HT1080 (cell line): ENCODE data around the gene ZDHHC5. TPM values are rescaled to one million over a fixed set of nuclear protein-coding genes. Genes with fewer than 3 reads are reported as not detected.
"Not testable (repeated sequence)": the region's sequence is repeated elsewhere in the genome, so short reads cannot be mapped to it uniquely, and the experiment has no call there.

Experiments used
- DNase-seq: peaks from one replicate; pipeline ENCODE4 v3.0.0-alpha.2; 2015; ENCODE audit warnings: low read depth
- total RNA-seq: library from RNA; depleted of rRNA; stranded (reverse); fragments of >200 nt; shearing (Covaris generic); gene quantifications from 2 replicates; pipeline ENCODE4 v1.2.3, GENCODE V29; 2014

The ZDHHC5 gene
- total RNA-seq, 1 experiment from 2014 or later: 59.0 TPM

DNA sequence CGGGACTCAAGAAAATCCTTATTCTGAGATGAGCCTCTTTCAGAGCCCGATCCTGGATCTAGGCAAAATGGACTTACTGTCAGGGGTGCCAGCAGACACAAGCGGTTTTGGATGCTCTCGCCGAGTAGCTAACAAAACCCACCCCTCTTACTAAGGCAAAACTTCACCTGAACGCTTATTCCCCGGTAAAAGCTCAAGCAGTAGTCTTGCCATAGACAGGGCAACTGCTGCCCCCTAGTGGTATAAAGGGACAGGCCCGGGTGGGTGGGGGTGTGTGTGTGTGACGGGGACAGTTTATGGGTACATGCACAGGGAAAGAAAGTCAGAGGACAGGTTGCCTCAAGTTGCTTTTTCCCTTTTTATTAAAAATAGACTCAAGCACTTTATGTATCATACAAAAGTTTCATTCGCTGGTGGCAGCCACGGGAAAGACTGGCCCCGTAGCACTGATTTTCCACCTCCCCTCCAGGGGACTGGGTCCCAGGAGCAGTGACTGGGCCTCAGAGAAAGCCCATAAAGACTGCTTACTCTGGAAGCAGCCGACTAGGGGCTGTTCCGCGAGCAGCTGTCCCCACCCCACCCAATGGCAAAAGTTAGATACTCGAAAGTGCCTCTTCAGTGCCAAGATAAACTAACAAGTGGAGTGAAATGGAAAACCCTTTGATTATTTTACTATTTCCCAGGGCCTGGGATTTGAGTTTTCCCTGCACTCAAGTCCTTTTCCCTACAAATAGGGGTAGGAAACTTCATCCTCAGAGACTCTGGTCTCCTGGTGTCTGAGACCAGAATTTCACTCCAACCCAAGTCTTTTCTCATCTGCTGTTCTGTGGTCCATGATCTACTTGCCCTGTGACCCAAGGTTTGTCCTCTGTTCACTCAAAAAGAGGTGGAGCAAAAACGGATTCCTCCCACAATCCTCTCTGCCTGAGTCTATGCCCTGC is 22.9 kb upstream of the ZDHHC5 start:
- DNase-seq: peak; percentile 57

- no peak for DNase-seq
Observed at GRCh38 chr11:57645689-57646085, 22.2 kb upstream of the ZDHHC5 start.

- DNase-seq: no peak
Observed at GRCh38 chr11:57646194-57646798, 21.6 kb upstream of the ZDHHC5 start.

DNA sequence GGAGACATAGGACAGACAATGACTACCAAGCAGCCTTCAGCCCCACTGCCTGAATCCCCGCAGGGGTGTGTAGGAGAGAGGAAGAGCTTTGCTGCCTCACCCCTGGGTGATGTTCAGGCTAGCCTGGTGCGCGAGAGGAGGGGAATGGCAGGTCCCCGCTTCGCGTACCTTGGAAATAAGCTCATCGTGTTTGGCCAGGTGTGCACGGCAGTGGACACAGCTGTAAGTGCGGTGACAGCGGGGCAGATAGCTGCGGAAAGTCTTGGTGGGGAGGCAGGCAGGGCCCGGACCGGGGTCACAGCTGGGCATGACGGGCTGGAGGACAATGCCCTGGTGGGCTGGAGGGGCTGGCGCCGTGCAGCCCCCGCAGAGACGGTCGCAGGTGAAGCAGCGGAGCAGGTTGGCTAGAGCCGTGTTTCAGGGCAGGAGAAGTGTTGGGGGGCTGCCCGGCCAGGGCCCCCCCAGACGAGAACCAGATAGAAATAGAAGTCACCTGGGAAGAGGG is 21.1 kb upstream of the ZDHHC5 start:
- DNase-seq: no peak

- no peak for DNase-seq
Observed at GRCh38 chr11:57647372-57647771, 20.5 kb upstream of the ZDHHC5 start.

GRCh38 chr11:57647960-57648800 is 19.7 kb upstream of the ZDHHC5 start:
- no peak for DNase-seq

- no peak for DNase-seq
Observed at GRCh38 chr11:57648801-57649735, 18.8 kb upstream of the ZDHHC5 start.

GRCh38 chr11:57649826-57650738 is 17.8 kb upstream of the ZDHHC5 start, which contains the start of gene YPEL4:
YPEL4 (minus strand) TSS chr11:57649912; CDS start chr11:57647107, 2,805 bp downstream.
- DNase-seq: peak; percentile 62

DNA sequence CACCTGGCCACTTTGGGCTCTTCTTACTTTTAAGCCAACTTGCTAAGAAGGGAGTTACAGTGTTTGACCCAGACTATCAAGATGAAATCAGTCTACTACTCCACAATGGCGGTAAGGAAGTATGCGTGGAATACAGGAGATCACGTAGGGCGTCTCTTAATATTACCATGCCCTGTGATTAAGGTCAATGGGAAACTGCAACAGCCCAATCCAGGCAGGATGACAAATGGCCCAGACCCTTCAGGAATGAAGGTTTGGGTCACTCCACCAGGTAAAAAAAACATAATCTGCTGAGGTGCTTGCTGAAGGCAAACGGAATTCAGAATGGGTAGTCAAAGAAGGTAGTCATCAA is 17.2 kb upstream of the ZDHHC5 start:
- DNase-seq: no peak

DNA sequence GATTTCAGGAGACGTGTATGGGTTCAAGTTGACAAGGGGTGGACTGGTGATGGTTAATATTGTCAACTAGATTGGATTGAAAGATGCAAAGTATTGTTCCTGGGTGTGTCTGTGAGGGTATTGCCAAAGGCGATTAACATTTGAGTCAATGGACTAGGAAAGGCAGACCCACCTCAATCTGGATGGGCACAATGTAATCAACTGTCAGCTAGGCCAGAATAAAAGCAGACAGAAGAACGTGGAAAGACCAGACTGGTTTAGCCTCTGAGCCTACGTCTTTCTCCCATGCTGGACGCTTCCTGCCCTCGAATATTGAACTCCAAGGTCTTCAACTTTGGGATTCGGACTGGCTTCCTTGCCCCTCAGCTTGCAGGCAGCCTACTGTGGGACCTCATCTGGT is 16.5 kb upstream of the ZDHHC5 start:
- no peak for DNase-seq

DNA sequence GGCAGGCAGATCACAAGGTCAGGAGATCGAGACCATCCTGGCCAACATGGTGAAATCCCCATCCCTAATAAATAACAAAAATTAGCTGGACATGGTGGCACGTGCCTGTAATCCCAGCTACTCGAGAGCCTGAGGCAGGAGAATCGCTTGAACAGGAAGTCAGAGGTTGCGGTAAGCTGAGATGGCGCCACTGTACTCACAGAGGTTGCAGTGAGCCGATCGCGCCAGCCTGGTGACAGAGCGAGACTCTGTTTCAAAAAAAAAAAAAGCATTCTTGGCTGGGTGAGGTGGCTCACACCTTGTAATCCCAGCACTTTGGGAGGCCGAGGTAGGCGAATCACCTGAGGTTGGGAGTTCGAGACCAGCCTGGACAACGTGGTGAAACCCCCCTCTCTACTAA is 15.7 kb upstream of the ZDHHC5 start:
- not testable (repeated sequence) for DNase-seq

- no peak for DNase-seq
Observed at GRCh38 chr11:57652662-57653061, 15.3 kb upstream of the ZDHHC5 start.

GRCh38 chr11:57653163-57653562 is 14.8 kb upstream of the ZDHHC5 start:
- no peak for DNase-seq

- no peak for DNase-seq
Observed at GRCh38 chr11:57656885-57657193, 11.1 kb upstream of the ZDHHC5 start.

DNA sequence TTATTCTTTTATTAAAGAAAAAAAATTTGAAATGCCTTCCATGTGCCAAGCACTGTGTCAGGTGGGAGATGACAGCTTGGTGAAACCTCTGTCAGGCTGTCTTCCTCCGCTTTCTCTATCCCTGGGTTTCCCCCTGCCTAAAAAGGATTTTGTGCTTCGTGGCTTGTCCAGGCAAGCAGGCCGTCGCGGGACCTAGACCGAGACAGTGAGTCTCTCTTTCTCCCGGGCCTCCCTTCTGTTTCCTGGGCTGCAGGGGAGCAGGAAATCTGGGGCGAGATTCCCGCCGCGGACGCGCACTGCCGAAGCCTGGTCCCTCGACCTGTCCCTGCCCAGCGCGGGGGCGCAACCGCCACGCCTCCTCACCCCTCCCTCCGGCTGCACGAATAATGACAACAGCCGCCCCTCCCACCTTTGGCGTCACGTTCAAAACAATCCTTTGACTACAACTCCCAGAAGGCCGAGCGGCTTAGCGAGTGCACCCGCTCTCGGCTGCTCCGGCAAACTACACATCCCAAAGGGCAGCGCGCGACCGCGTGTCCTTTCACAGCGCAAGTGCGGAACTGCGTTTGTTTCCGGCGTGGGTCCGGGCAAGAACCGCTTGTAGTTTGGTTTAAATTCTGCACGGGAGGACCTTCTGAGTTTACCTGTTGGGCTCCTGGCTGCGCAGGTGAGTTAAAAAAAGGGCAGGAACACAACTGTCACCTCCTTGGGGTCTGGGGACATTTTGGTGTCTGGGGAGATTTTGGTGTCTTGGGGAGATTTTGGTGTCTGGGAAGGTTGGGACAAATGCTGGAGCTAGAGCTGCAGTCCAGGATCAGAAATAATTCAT is 10.5 kb upstream of the ZDHHC5 start, which contains the start of gene CLP1:
Gene CLP1 (plus strand): TSS at position 569 of the 829 bp plus-strand sequence. CDS start 1,715 bp downstream, outside the sequence.
- peak; percentile 99 for DNase-seq

DNA sequence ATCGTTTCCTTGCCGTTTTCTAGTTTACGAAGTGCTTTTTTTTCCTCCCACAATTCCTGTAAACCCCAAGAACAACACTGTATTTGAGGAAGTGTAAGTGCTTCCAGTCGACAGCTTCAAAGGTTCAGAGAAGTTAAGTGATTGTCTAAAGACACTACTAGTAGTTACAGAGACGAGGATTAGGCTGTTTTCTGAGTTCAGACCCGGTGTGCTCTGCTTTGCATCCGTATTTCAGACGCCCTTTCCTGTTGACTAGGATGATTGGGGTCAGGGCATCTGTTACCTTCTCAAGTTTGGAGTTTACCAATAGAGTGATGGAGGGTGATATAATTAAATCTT is 9.9 kb upstream of the ZDHHC5 start:
- DNase-seq: no peak

DNA sequence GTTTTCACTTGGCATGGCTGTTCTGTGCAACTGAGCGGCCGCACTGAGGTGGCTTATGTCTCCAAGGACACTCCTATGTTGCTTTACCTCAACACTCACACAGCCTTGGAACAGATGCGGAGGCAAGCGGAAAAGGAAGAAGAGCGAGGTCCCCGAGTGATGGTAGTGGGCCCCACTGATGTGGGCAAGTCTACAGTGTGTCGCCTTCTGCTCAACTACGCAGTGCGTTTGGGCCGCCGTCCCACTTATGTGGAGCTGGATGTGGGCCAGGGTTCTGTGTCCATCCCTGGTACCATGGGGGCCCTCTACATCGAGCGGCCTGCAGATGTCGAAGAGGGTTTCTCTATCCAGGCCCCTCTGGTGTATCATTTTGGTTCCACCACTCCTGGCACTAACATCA is 8.2 kb upstream of the ZDHHC5 start:
- no peak for DNase-seq

- no peak for DNase-seq
Observed at GRCh38 chr11:57662893-57663292, 5.0 kb upstream of the ZDHHC5 start.

DNA sequence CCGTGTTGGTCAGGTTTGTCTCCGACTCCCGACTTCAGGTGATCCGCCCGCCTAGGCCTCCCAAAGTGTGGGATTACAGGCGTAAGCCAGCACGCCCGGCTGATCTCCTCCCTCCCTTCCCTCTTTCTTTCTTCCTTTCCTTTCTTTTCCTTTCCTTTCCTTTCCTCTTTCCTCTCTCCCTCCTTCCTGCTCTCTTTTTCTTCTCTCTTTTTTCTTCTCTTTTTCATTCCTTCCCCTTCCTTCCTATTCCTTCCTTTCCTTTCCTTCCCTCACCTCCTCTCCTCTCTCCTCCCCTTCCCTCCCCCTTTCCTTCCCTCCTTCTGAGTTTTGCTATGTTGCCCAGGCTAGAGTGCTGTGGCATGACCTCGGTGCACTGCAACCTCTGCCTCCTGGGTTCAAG is 3.9 kb upstream of the ZDHHC5 start:
- DNase-seq: no peak
